HG03097 (cell line): ENCODE measurements around the gene NTF3.

Experiments
- ATAC-seq: cut with Tn5 transposase; IDR thresholded peaks from one replicate; pipeline ENCODE4 v1.9.1; 2021; ENCODE audit not compliant: unreplicated experiment, low FRiP score

The NTF3 gene

GRCh38 chr12:5430641-5431603, 986 bp upstream of the NTF3 start:
- ATAC-seq, result no peak

- no peak for ATAC-seq
Observed at GRCh38 chr12:5433081-5433844, 1.4 kb downstream of the NTF3 start.

GRCh38 chr12:5433845-5434646, 2.1 kb downstream of the NTF3 start:
- ATAC-seq, result no peak

- no peak for ATAC-seq
Observed at GRCh38 chr12:5434647-5435560, 3.0 kb downstream of the NTF3 start.

GRCh38 chr12:5437182-5437583, 5.3 kb downstream of the NTF3 start:
- no peak for ATAC-seq

- no peak for ATAC-seq
Observed at GRCh38 chr12:5437589-5437988, 5.7 kb downstream of the NTF3 start.

GRCh38 chr12:5438671-5439200, 6.8 kb downstream of the NTF3 start:
- ATAC-seq, result no peak

GRCh38 chr12:5439371-5439771, 7.5 kb downstream of the NTF3 start:
- no peak for ATAC-seq

- no peak for ATAC-seq
Observed at GRCh38 chr12:5439788-5440300, 7.9 kb downstream of the NTF3 start.

GRCh38 chr12:5440978-5441377, 9.1 kb downstream of the NTF3 start:
- ATAC-seq, result no peak

- no peak for ATAC-seq
Observed at GRCh38 chr12:5441497-5442236, 9.8 kb downstream of the NTF3 start.

GRCh38 chr12:5442251-5443006, 10.5 kb downstream of the NTF3 start:
- ATAC-seq, result no peak

GRCh38 chr12:5444520-5444919, 12.6 kb downstream of the NTF3 start:
- ATAC-seq, result no peak

- no peak for ATAC-seq
Observed at GRCh38 chr12:5447320-5447719, 15.4 kb downstream of the NTF3 start.

GRCh38 chr12:5451251-5451650, 19.3 kb downstream of the NTF3 start:
- no peak for ATAC-seq

- ATAC-seq, result no peak
Observed at GRCh38 chr12:5452569-5452968, 20.7 kb downstream of the NTF3 start.

GRCh38 chr12:5453466-5453865, 21.6 kb downstream of the NTF3 start:
- ATAC-seq, result no peak

- ATAC-seq, result no peak
Observed at GRCh38 chr12:5455045-5455444, 23.1 kb downstream of the NTF3 start.
